HEK293 (cell line): ENCODE results near the gene RUNX1.

Source experiments
- CTCF ChIA-PET: fragments of 350-600 bp; formaldehyde crosslinking; extraction: SDS; loops from one replicate; lab custom pipeline; 2021; ENCODE audit warnings: antibody characterized with exemption; lab: Yijun Ruan, JAX
- POLR2A ChIA-PET: fragments of 300-600 bp; formaldehyde crosslinking; extraction: SDS; loops from one replicate; lab custom pipeline; 2020; ENCODE audit warnings: antibody characterized with exemption, inconsistent platforms; lab: Yijun Ruan, JAX
- H3K27ac ChIP-seq: fragments of 200-500 bp; sonication (Bioruptor generic); 2 replicates; pipeline ENCODE4 v1.5.1; 2014; ENCODE audit warnings: low read depth, low read length, control low read depth, inconsistent platforms; ENCODE audit errors: extremely low read depth
- H3K36me3 ChIP-seq, 2 experiments: fragments of 200-500 bp in 1 of 2; sonication (Bioruptor generic) in 1 of 2; 1 replicate in 1 of 2; 2 replicates in 1 of 2; pipeline ENCODE4 v1.5.1; 2014 to 2017; ENCODE audit warnings: inconsistent platforms in 2 of 2, low read length in 2 of 2; ENCODE audit not compliant: control insufficient read depth in 2 of 2, insufficient read depth in 1 of 2
- H3K4me1 ChIP-seq: fragments of 200-500 bp; sonication (Bioruptor generic); 2 replicates; pipeline ENCODE4 v1.5.1; 2014; ENCODE audit warnings: mild to moderate bottlenecking, low read length, inconsistent platforms; ENCODE audit not compliant: control insufficient read depth, insufficient read depth
- H3K4me3 ChIP-seq: 2 replicates; pipeline ENCODE4 v1.5.1; 2011; ENCODE audit warnings: low read depth, mild to moderate bottlenecking, control low read depth, low read length, moderate library complexity
- H3K9me3 ChIP-seq: fragments of 200-500 bp; sonication (Bioruptor generic); 2 replicates; pipeline ENCODE4 v1.5.1; 2014; ENCODE audit warnings: low read depth, low read length, inconsistent platforms; ENCODE audit not compliant: control insufficient read depth, insufficient read depth
- KLF17 ChIP-seq: fragments of 450-650 bp; formaldehyde crosslinking; IDR thresholded peaks from 2 replicates; pipeline ENCODE4 v1.5.1; 2016; ENCODE audit warnings: missing biosample characterization, missing genetic modification characterization
- RBAK ChIP-seq: fragments of 450-650 bp; formaldehyde crosslinking; IDR thresholded peaks from 2 replicates; pipeline ENCODE4 v1.5.1; 2016; ENCODE audit warnings: missing biosample characterization, missing genetic modification characterization
- SALL2 ChIP-seq: fragments of 450-650 bp; formaldehyde crosslinking; IDR thresholded peaks from 2 replicates; pipeline ENCODE4 v1.5.0; 2017; ENCODE audit warnings: missing biosample characterization, mild to moderate bottlenecking, missing genetic modification characterization, borderline replicate concordance
- ZBTB26 ChIP-seq: fragments of 450-650 bp; formaldehyde crosslinking; optimal IDR thresholded peaks from 2 replicates; pipeline ENCODE3; 2016; ENCODE audit warnings: missing biosample characterization, mild to moderate bottlenecking, missing genetic modification characterization
- ZFHX2 ChIP-seq: fragments of 450-650 bp; formaldehyde crosslinking; conservative IDR thresholded peaks from 2 replicates; pipeline ENCODE4 v1.5.1; 2016; ENCODE audit warnings: missing biosample characterization, missing genetic modification characterization
- ZNF174 ChIP-seq: fragments of 450-650 bp; formaldehyde crosslinking; IDR thresholded peaks from 2 replicates; pipeline ENCODE4 v1.5.0; 2017; ENCODE audit warnings: missing biosample characterization, mild to moderate bottlenecking, missing genetic modification characterization
- ZNF202 ChIP-seq: fragments of 450-650 bp; formaldehyde crosslinking; IDR thresholded peaks from 2 replicates; pipeline ENCODE4 v1.5.1; 2016; ENCODE audit warnings: missing biosample characterization, missing genetic modification characterization, borderline replicate concordance
- ZNF280C ChIP-seq: fragments of 450-650 bp; formaldehyde crosslinking; IDR thresholded peaks from 2 replicates; pipeline ENCODE4 v1.5.1; 2016; ENCODE audit warnings: missing biosample characterization, missing genetic modification characterization
- ZNF311 ChIP-seq: fragments of 450-650 bp; formaldehyde crosslinking; IDR thresholded peaks from 2 replicates; pipeline ENCODE4 v1.5.1; 2017; ENCODE audit warnings: missing biosample characterization, missing genetic modification characterization, borderline replicate concordance
- ZNF335 ChIP-seq: fragments of 450-650 bp; formaldehyde crosslinking; conservative IDR thresholded peaks from 2 replicates; pipeline ENCODE4 v1.5.1; 2016; ENCODE audit warnings: missing biosample characterization, missing genetic modification characterization
- ZNF354C ChIP-seq: fragments of 450-650 bp; formaldehyde crosslinking; IDR thresholded peaks from 2 replicates; pipeline ENCODE4 v1.5.1; 2016; ENCODE audit warnings: missing biosample characterization, missing genetic modification characterization, low read depth, borderline replicate concordance
- ZNF37A ChIP-seq: fragments of 450-650 bp; IDR thresholded peaks from 2 replicates; pipeline ENCODE4 v1.5.1; 2018; ENCODE audit warnings: missing biosample characterization, missing genetic modification characterization
- ZNF391 ChIP-seq: fragments of 450-650 bp; formaldehyde crosslinking; IDR thresholded peaks from 2 replicates; pipeline ENCODE4 v1.5.1; 2016; ENCODE audit warnings: low read depth, missing biosample characterization, missing genetic modification characterization, borderline replicate concordance
- ZNF426 ChIP-seq: fragments of 450-650 bp; formaldehyde crosslinking; IDR thresholded peaks from 2 replicates; pipeline ENCODE4 v1.5.1; 2017; ENCODE audit warnings: missing biosample characterization, missing genetic modification characterization, mild to moderate bottlenecking, inconsistent platforms, moderate library complexity
- ZNF571 ChIP-seq: fragments of 450-650 bp; formaldehyde crosslinking; IDR thresholded peaks from 2 replicates; pipeline ENCODE4 v1.5.0; 2017; ENCODE audit warnings: missing biosample characterization, missing genetic modification characterization
- ZNF596 ChIP-seq: fragments of 450-650 bp; IDR thresholded peaks from 2 replicates; pipeline ENCODE4 v1.5.0; 2018; ENCODE audit warnings: missing biosample characterization, mild to moderate bottlenecking, missing genetic modification characterization, moderate library complexity
- ZNF624 ChIP-seq: fragments of 450-650 bp; formaldehyde crosslinking; IDR thresholded peaks from 2 replicates; pipeline ENCODE4 v1.5.1; 2017; ENCODE audit warnings: missing biosample characterization, missing genetic modification characterization
- ZNF658 ChIP-seq: fragments of 450-650 bp; formaldehyde crosslinking; IDR thresholded peaks from 2 replicates; pipeline ENCODE4; 2016; ENCODE audit warnings: missing biosample characterization, missing genetic modification characterization
- ZNF701 ChIP-seq: fragments of 450-650 bp; formaldehyde crosslinking; IDR thresholded peaks from 2 replicates; pipeline ENCODE4 v1.5.1; 2016; ENCODE audit warnings: missing biosample characterization, missing genetic modification characterization

Gene RUNX1

GRCh38 chr21:34877485-34878128 is 171.5 kb downstream of the RUNX1 start:
- H3K36me3 ChIP-seq = peaks cover 10 to 20% of the 10 kb centered on the region in 2 experiments
- H3K4me3 ChIP-seq = no peak overlapping the region
- CTCF ChIA-PET = interaction anchor here (0.6 to 1.2 kb wide), 3 partner anchors 11 to 524 kb away, joined by 3 to 6 read pairs (median 3); no protein-coding TSS in a partner anchor

GRCh38 chr21:34875830-34876229 is 173.3 kb downstream of the RUNX1 start:
- Histone ChIP-seq H3K27ac (no peak overlapping the region), H3K4me3 (no peak overlapping the region), H3K4me1 (no peaks in the 10 kb centered on the region), H3K36me3 (peaks cover 10 to 20% of the 10 kb centered on the region in 2 experiments), H3K9me3 (no peaks in the 10 kb centered on the region)
- no peak for TF ChIP-seq ZNF335 (tag by site-specific recombination)
- TF ChIP-seq ZBTB26 (tag by site-specific recombination) = no peak
- no peak for TF ChIP-seq ZNF624
- no peak for TF ChIP-seq SALL2 (tag by site-specific recombination)
- TF ChIP-seq ZNF174 (tag by site-specific recombination) = no peak
- no peak for TF ChIP-seq ZNF426
- TF ChIP-seq ZNF280C (tag by site-specific recombination) = no peak
- no peak for TF ChIP-seq ZNF391 (tag by site-specific recombination)
- TF ChIP-seq ZNF37A (tag by site-specific recombination) = no peak
- TF ChIP-seq ZNF701 = no peak
- TF ChIP-seq ZNF354C (tag by site-specific recombination) = no peak
- no peak for TF ChIP-seq ZNF571
- no peak for TF ChIP-seq ZNF311 (tag by site-specific recombination)
- no peak for TF ChIP-seq RBAK
- TF ChIP-seq ZNF596 (tag by site-specific recombination) = no peak
- TF ChIP-seq ZNF658 (tag by site-specific recombination) = no peak
- TF ChIP-seq KLF17 (tag by site-specific recombination) = no peak
- TF ChIP-seq ZFHX2 (tag by site-specific recombination) = no peak
- ChIA-PET POLR2A (no interaction called here), CTCF (interaction anchor here (0.6 to 1.3 kb wide), 3 partner anchors 9 to 234 kb away, joined by 3 to 5 read pairs (median 3); no protein-coding TSS in a partner anchor)

More at GRCh38 chr21:34877485-34878128, 171.5 kb downstream of the RUNX1 start:
- H3K27ac ChIP-seq = no peak overlapping the region
- POLR2A ChIA-PET = interaction anchor here (0.6 to 3.3 kb wide), 2 partner anchors 10 to 1087 kb away, joined by 3 to 16 read pairs; no protein-coding TSS in a partner anchor
- TF ChIP-seq ZNF202 (tag by site-specific recombination) = no peak
- H3K4me1 ChIP-seq = peaks cover 4% of the 10 kb centered on the region; the same call in 1 of the 2 replicates
- no peaks in the 10 kb centered on the region for H3K9me3 ChIP-seq
